ENCODE results near the gene KLHL17.
A peak's percentile ranks its signal among the peaks of the same experiment; 100 is the strongest.

Gene KLHL17

DNA sequence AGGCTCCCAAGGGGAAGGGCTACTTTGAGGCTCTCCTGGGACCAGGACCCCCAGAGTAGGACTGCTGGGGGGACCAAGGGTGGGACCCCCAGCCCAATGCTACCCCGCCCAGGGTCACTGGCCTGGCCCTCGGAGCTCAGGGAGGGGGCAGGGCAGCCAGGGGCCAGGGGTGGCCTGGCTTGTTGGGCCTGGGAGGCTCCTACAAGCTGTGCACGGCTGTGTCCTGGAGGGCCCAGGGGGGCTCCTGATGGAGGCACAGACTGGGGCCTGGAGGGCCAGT is 37.3 kb downstream of the KLHL17 start:
- peaks cover 76% of the 10 kb centered on the region for H3K27me3 ChIP-seq
- peak; percentile 16 for DNase-seq
- no peak overlapping the region for H3K4me3 ChIP-seq (ENCODE audit: low read depth, low read length)
- H3K36me3 ChIP-seq, result no peaks in the 10 kb centered on the region
- peaks cover 5% of the 10 kb centered on the region; the same call in 1 of the 2 replicates for H3K9me3 ChIP-seq
- TF ChIP-seq, protein P1, sequence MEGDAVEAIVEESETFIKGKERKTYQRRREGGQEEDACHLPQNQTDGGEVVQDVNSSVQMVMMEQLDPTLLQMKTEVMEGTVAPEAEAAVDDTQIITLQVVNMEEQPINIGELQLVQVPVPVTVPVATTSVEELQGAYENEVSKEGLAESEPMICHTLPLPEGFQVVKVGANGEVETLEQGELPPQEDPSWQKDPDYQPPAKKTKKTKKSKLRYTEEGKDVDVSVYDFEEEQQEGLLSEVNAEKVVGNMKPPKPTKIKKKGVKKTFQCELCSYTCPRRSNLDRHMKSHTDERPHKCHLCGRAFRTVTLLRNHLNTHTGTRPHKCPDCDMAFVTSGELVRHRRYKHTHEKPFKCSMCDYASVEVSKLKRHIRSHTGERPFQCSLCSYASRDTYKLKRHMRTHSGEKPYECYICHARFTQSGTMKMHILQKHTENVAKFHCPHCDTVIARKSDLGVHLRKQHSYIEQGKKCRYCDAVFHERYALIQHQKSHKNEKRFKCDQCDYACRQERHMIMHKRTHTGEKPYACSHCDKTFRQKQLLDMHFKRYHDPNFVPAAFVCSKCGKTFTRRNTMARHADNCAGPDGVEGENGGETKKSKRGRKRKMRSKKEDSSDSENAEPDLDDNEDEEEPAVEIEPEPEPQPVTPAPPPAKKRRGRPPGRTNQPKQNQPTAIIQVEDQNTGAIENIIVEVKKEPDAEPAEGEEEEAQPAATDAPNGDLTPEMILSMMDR (IDR thresholded peaks at IDR 0.05; ENCODE audit: low read depth, low read length), result no peak
- no peaks in the 10 kb centered on the region for H3K4me1 ChIP-seq

DNA sequence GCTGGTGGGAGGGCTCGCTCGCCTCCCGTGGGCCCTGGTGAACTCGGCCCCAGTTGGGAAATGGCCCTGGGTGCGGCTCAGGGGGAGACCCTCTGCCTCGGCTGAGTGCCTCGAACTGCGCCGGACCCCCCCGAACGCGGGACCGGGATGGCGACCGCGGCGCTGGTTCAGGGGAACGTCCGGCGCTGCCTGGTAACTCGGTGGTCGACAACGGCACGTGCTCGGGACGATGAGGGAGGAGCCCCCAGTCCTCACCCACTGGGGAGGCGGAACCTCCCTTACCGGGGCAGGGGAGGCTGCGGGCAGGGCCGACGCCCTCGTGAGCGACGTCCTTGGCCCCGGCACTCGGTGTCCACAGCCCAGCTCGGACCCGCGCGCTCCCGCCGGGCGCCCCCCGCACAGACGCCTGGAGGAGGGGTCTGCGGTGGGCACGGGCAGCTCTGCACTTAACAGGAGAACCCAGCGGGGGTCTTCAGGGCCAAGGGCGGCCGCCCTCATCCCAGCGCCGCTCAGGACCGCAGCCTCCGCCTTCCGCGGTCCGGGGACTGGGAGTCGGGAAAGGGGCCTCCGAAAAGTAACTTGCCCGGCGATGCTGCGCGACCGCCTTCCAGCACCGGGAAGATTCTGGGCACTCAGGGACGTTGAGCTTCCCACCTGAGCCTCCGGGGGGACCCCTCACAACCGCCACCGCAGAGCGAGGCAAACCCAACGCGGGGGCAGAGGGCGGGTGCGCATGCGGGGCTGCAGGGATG is 37.8 kb downstream of the KLHL17 start:
- Histone ChIP-seq H3K27me3 (peaks cover 78% of the 10 kb centered on the region), H3K36me3 (no peaks in the 10 kb centered on the region), H3K9me3 (peaks cover 5% of the 10 kb centered on the region; the same call in 1 of the 2 replicates), H3K4me3 (ENCODE audit: low read depth, low read length) (no peak overlapping the region), H3K4me1 (peaks cover 1% of the 10 kb centered on the region; the same call in 1 of the 2 replicates)
- TF ChIP-seq, protein P1 (IDR thresholded peaks at IDR 0.05; ENCODE audit: low read depth, low read length), result no peak
- DNase-seq, result peak; percentile 33

DNA sequence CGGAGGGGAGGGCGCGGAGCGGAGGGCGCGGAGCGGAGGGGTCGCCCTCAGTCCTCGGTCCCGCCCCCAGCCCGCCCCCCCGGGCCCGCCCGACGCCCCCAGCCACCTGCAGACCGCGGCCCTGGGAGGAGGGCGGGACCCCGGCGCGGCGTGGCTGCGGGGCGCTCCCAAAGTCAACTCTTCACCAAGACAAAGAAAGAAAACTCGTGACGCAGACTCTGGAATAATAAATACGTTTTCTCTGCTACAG is 38.3 kb downstream of the KLHL17 start:
- Histone ChIP-seq H3K27me3 (peaks cover 73% of the 10 kb centered on the region), H3K4me1 (peaks cover 4% of the 10 kb centered on the region; the same call in 1 of the 2 replicates), H3K36me3 (no peaks in the 10 kb centered on the region), H3K4me3 (ENCODE audit: low read depth, low read length) (no peak overlapping the region), H3K9me3 (peaks cover 5% of the 10 kb centered on the region; the same call in 1 of the 2 replicates)
- no peak for DNase-seq
- TF ChIP-seq, protein P1 (IDR thresholded peaks at IDR 0.05; ENCODE audit: low read depth, low read length), result no peak

DNA sequence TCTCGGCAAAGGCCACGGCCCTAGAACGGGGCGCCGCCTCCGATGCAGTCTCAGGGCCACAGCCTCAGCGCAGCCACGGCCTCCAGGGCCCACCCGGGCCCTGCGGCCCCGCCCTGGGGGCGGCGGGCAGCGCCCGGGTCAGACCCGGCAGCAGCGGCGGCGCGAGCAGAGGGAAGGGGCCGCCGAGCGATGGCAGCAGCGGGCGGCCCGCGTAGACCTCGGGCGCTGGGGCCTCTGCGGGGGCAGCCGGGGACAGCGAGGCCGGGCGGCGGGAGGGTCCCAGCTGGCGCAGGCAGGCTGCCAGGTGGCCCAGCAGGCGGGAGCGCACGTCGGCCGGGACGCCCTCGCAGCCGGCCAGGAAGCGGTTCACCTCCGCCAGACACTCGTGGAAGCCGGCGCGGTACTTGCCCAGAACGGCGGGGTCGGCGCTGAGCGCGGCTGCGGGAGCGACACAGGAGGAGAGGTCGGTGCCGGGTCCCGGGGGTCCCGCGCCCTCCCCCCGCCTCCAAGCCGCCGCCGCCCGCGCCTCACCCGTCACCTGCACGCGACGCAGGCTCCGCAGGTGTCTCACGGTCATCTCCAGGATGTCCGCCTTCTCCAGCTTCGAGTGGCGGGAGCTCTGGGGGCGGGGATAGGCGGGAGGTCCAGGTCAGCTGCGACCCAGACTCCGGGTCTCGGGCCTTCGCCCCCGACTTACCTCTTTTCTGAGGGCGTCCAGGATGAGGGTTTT is 38.8 kb downstream of the KLHL17 start:
- Histone ChIP-seq H3K9me3 (peaks cover 5% of the 10 kb centered on the region; the same call in 1 of the 2 replicates), H3K27me3 (peaks cover 69% of the 10 kb centered on the region), H3K4me1 (peaks cover 9% of the 10 kb centered on the region), H3K36me3 (no peaks in the 10 kb centered on the region), H3K4me3 (ENCODE audit: low read depth, low read length) (no peak overlapping the region)
- TF ChIP-seq, protein P1 (IDR thresholded peaks at IDR 0.05; ENCODE audit: low read depth, low read length), result no peak
- peak; percentile 38 for DNase-seq

DNA sequence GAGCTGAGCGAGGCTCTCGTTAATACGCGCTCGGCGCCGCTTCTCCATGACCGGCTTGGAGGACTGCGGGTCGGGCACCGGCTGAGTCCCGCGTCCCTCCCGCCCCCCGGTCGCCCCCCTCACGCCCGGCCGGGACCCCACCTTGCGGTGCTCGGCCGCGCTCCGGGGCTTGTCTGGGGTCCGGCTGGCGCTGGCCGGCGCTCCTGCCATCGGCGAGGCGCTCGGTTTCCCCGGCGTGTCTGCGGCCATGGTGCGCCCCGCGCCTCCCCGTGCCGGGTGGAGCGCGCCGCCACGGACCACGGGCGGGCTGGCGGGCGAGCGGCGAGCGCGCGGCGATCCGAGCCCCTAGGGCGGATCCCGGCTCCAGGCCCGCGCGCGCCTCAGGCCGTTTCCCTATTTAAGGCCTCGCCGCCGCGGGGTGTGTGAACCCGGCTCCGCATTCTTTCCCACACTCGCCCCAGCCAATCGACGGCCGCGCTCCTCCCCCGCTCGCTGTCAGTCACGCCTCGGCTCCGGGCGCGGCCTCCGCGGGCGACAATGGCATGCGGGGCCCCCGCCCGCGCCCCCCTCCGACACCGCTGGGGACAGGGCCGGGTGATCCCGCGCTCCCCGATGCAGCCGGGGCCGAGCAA is 39.5 kb downstream of the KLHL17 start, which contains the start of gene HES4:
HES4 (minus strand) TSS at position 373 of the 632 bp plus-strand sequence; CDS start at position 249, 124 bp downstream.
- peaks cover 5% of the 10 kb centered on the region; the same call in 1 of the 2 replicates for H3K9me3 ChIP-seq
- no peaks in the 10 kb centered on the region for H3K36me3 ChIP-seq
- H3K4me3 ChIP-seq (ENCODE audit: low read depth, low read length), result peak within 1 kb of the TSS; percentile 14; the same call in 1 of the 2 replicates
- DNase-seq, result peak; percentile 57
- peaks cover 16% of the 10 kb centered on the region for H3K4me1 ChIP-seq
- peaks cover 67% of the 10 kb centered on the region for H3K27me3 ChIP-seq
- TF ChIP-seq, protein P1 (IDR thresholded peaks at IDR 0.05; ENCODE audit: low read depth, low read length), result no peak

Measured in BE2C (cell line).